Loucy (cell line): ENCODE measurements around the gene MAMLD1.

Source experiments
- CTCF ChIP-seq: fragments of 200-600 bp; sonication (generic); conservative IDR thresholded peaks from 2 replicates; pipeline ENCODE4 v1.5.1; 2014; ENCODE audit warnings: mild to moderate bottlenecking, antibody characterized with exemption, low read length
- EZH2phosphoT487 ChIP-seq: fragments of 200-600 bp; IDR thresholded peaks from 2 replicates; pipeline ENCODE4 v1.6.1; 2018; ENCODE audit warnings: antibody characterized with exemption, mild to moderate bottlenecking, moderate library complexity, borderline replicate concordance

GRCh38 chrX:150546711-150547153, 183.6 kb downstream of the MAMLD1 start:
- TF ChIP-seq CTCF (no peak), EZH2phosphoT487 (no peak)
